GM12891 (cell line): ENCODE results near the gene FXR2.
A peak's percentile ranks its signal among the peaks of the same experiment; 100 is the strongest.

Experiments
- DNase-seq: peaks from one replicate; pipeline ENCODE4 v3.0.0; 2011; ENCODE audit warnings: low spot score; ENCODE audit not compliant: insufficient read length
- FAIRE-seq: peaks from 2 replicates; lab custom pipeline; 2011; peaks lifted over from hg19 to GRCh38; lab: Jason Lieb, UNC
- PAX5 ChIP-seq: IDR thresholded peaks from 2 replicates; pipeline ENCODE4 v1.6.1; 2011; ENCODE audit warnings: low read length, moderate library complexity, mild to moderate bottlenecking; ENCODE audit not compliant: insufficient read depth, severe bottlenecking
- POLR2A ChIP-seq: IDR thresholded peaks from 2 replicates; pipeline ENCODE4 v1.6.1; 2011; ENCODE audit warnings: low read depth, low read length, control low read depth
- POLR2AphosphoS5 ChIP-seq: IDR thresholded peaks from 2 replicates; pipeline ENCODE4 v1.6.1; 2011; ENCODE audit warnings: low read depth, low read length, control low read depth
- POU2F2 ChIP-seq: IDR thresholded peaks from 2 replicates; pipeline ENCODE4 v1.6.1; 2011; ENCODE audit warnings: low read depth, mild to moderate bottlenecking, control low read depth, low read length, moderate library complexity
- SPI1 ChIP-seq: IDR thresholded peaks from 2 replicates; pipeline ENCODE4 v1.6.1; 2011; ENCODE audit warnings: low read depth, low read length, control low read depth
- TAF1 ChIP-seq: IDR thresholded peaks from 2 replicates; pipeline ENCODE4 v1.6.1; 2011; ENCODE audit warnings: low read depth, low read length, control low read depth

FXR2 gene

GRCh38 chr17:7572588-7573323 is 41.9 kb downstream of the FXR2 start:
- no peak for FAIRE-seq

DNA sequence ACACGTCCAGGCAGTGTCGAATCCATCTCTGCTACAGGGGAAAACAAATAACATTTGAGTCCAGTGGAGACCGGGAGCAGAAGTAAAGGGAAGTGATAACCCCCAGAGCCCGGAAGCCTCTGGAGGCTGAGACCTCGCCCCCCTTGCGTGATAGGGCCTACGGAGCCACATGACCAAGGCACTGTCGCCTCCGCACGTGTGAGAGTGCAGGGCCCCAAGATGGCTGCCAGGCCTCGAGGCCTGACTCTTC is 42.4 kb downstream of the FXR2 start:
- FAIRE-seq (peak; percentile 99), DNase-seq (no peak)
- TF ChIP-seq PAX5 (no peak), POLR2AphosphoS5 (peak; percentile 44; the same call in 1 of the 2 replicates), POLR2A (no peak), TAF1 (peak; percentile 75; the same call in 1 of the 2 replicates), SPI1 (peak; percentile 86), POU2F2 (no peak)

More at GRCh38 chr17:7572588-7573323, 41.9 kb downstream of the FXR2 start:
- DNase-seq: peak; percentile 97
- TF ChIP-seq POLR2A (peak; percentile 95), TAF1 (peak; percentile 93), PAX5 (no peak), POLR2AphosphoS5 (peak; percentile 99), SPI1 (no peak), POU2F2 (peak; percentile 93)

DNA sequence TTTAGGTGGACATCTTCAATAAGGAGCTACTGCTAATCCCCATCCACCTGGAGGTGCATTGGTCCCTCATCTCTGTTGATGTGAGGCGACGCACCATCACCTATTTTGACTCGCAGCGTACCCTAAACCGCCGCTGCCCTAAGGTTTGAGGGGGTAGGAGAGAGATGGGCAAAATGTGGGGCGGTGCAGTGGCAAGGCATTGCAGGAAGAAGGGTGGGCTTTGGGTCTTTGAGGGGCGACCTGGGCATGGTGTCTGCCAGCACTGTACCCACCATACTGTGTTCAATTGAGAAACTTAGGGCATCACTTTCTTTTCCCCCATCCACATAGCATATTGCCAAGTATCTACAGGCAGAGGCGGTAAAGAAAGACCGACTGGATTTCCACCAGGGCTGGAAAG is 44.3 kb downstream of the FXR2 start:
- DNase-seq (no peak), FAIRE-seq (no peak)
- TF ChIP-seq POU2F2: no peak
- TF ChIP-seq TAF1: no peak
- no peak for TF ChIP-seq SPI1
- no peak for TF ChIP-seq PAX5
- TF ChIP-seq POLR2A: no peak
- TF ChIP-seq POLR2AphosphoS5: no peak

- FAIRE-seq (no peak), DNase-seq (no peak)
- TF ChIP-seq POLR2A: no peak
- no peak for TF ChIP-seq PAX5
- TF ChIP-seq POU2F2: no peak
- TF ChIP-seq POLR2AphosphoS5: no peak
- TF ChIP-seq TAF1: no peak
- no peak for TF ChIP-seq SPI1
Observed at GRCh38 chr17:7569571-7569970, 45.1 kb downstream of the FXR2 start.

- no peak for TF ChIP-seq SPI1
- no peak for TF ChIP-seq POLR2A
- no peak for TF ChIP-seq PAX5
- TF ChIP-seq POU2F2: no peak
- TF ChIP-seq TAF1: no peak
- no peak for TF ChIP-seq POLR2AphosphoS5
- FAIRE-seq (no peak), DNase-seq (no peak)
Observed at GRCh38 chr17:7563115-7563869, 51.4 kb downstream of the FXR2 start.

DNA sequence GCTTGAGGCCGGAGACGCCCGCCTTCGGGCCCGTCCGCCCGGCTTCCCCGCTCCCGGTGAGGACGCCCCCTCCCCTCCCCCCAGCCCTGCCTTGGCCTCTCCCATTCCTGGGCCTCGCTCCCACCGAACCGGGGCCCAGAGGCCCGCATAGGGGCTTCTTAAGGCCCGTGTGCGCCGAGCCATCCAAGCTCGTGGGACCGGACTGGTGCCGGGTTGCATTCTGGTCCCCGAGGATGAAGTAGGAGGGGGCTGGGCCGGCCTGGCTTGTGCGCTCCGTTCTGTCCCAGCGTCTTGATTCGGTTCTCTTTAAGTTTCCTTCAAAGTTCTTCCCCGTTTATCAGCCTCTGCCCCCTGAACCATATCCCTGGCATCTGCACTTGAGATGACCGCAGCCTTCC is 52.5 kb downstream of the FXR2 start:
- DNase-seq (no peak), FAIRE-seq (no peak)
- no peak for TF ChIP-seq POLR2A
- TF ChIP-seq TAF1: no peak
- TF ChIP-seq POLR2AphosphoS5: no peak
- TF ChIP-seq POU2F2: no peak
- TF ChIP-seq PAX5: no peak
- no peak for TF ChIP-seq SPI1

DNA sequence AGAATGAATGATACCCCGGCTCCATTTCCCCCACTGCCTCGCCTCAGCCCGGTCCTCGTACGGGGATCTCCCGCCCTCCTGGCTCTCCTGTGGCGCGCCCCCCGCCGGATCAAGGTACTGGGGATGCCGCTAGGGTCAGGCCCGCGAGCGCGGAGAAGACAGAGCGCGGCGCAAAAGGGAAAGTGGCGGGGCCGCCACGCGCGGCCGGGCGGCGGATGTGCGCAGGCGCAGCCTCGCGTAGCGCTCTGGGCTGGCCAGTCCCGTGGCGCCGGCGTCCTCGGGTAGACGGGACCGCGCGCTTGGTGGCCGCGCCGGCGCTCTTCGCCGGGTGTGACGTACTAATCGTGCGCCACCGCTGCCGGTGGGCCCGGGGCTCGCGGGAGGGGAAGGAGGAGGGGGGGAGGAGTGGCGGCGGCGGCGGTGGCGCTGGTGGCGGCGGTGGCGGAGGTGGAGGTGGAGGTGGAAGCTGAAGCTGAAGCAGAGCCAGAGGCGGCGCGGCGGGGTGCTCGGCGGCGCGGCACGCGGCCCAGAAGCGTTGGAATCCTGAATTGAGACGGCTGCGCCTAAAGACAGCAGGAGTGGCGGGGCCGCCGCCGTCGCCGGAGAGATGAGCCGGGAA is 53.0 kb downstream of the FXR2 start, which contains the start of gene SENP3:
Gene SENP3 (plus strand): TSS at position 331 of the 619 bp plus-strand sequence. CDS start 1,158 bp downstream, outside the sequence.
- FAIRE-seq (peak; percentile 100), DNase-seq (peak; percentile 98)
- TF ChIP-seq POLR2A (no peak), TAF1 (peak; percentile 71; the same call in 1 of the 2 replicates), POLR2AphosphoS5 (no peak), PAX5 (peak; percentile 33)

- TF ChIP-seq POLR2A (peak; percentile 25; the same call in 1 of the 2 replicates), POLR2AphosphoS5 (no peak)
- DNase-seq (peak; percentile 77), FAIRE-seq (no peak)
Observed at GRCh38 chr17:7561028-7561575, 53.6 kb downstream of the FXR2 start.
